HepG2 (cell line): ENCODE data around the gene PCSK6. TPM values are rescaled to one million over a fixed set of nuclear protein-coding genes. Genes with fewer than 3 reads are reported as not detected.

ENCODE experiments used
- ATF5 ChIP-seq: sonication (generic); formaldehyde crosslinking; IDR thresholded peaks from 2 replicates; pipeline ENCODE4 v1.4.0; 2020; ENCODE audit warnings: mild to moderate bottlenecking, low read depth, missing genetic modification reagents
- ATRX ChIP-seq: sonication (generic); formaldehyde crosslinking; IDR thresholded peaks from 2 replicates; pipeline ENCODE4 v1.4.0; 2020; ENCODE audit warnings: missing genetic modification reagents, borderline replicate concordance
- CAMTA2 ChIP-seq: sonication (generic); formaldehyde crosslinking; IDR thresholded peaks from 2 replicates; pipeline ENCODE4 v1.4.0; 2020; ENCODE audit warnings: mild to moderate bottlenecking, missing genetic modification reagents, borderline replicate concordance
- CBX2 ChIP-seq, 2 experiments: fragments of 200-600 bp in 1 of 2; sonication (generic); formaldehyde crosslinking in 1 of 2; IDR thresholded peaks; 2 replicates each; pipeline versions ENCODE4 v1.7.0 to v1.8.1; 2018 to 2022; ENCODE audit warnings: low read depth in 2 of 2, low read length in 1 of 2, mild to moderate bottlenecking in 1 of 2, missing genetic modification reagents in 1 of 2
- CEBPB ChIP-seq: IDR thresholded peaks from 2 replicates; pipeline ENCODE4 v1.6.1; 2011; ENCODE audit warnings: low read depth, low read length, improper control_type of control experiment, borderline replicate concordance
- E2F1 ChIP-seq: sonication (generic); formaldehyde crosslinking; IDR thresholded peaks from 2 replicates; pipeline ENCODE4 v1.5.0; 2020; ENCODE audit warnings: missing genetic modification reagents
- FOXM1 ChIP-seq: sonication (generic); formaldehyde crosslinking; IDR thresholded peaks from 2 replicates; pipeline ENCODE4 v1.5.0; 2020; ENCODE audit warnings: missing genetic modification reagents
- HNRNPLL ChIP-seq: fragments of 200-400 bp; formaldehyde crosslinking; IDR thresholded peaks from 2 replicates; pipeline ENCODE4 v1.6.1; 2017; ENCODE audit warnings: mild to moderate bottlenecking, low read depth, low read length; ENCODE audit not compliant: poor library complexity, severe bottlenecking
- KAT2B ChIP-seq: fragments of 150-350 bp; IDR thresholded peaks from 2 replicates; pipeline ENCODE4 v1.6.1; 2014; ENCODE audit warnings: low read depth, low read length, borderline replicate concordance
- MED8 ChIP-seq: sonication (generic); formaldehyde crosslinking; IDR thresholded peaks from 2 replicates; pipeline ENCODE4 v1.8.1; 2023; ENCODE audit warnings: mild to moderate bottlenecking, missing genetic modification reagents; ENCODE audit not compliant: insufficient replicate concordance
- NR2F2 ChIP-seq: IDR thresholded peaks from 2 replicates; pipeline ENCODE4 v1.6.1; 2012; ENCODE audit warnings: low read depth, inconsistent platforms, borderline replicate concordance
- PRDM10 ChIP-seq: sonication (generic); formaldehyde crosslinking; IDR thresholded peaks from 2 replicates; pipeline ENCODE4 v1.4.0; 2020; ENCODE audit warnings: low read depth, missing genetic modification reagents
- REPIN1 ChIP-seq: sonication (generic); formaldehyde crosslinking; IDR thresholded peaks from 2 replicates; pipeline ENCODE4 v1.8.0; 2022; ENCODE audit warnings: missing genetic modification reagents, low read depth, mild to moderate bottlenecking, borderline replicate concordance
- RXRB ChIP-seq: IDR thresholded peaks from 2 replicates; pipeline ENCODE4 v1.6.1; 2016; ENCODE audit warnings: borderline replicate concordance, missing genetic modification reagents, missing compliant biosample characterization
- SNAI1 ChIP-seq: sonication (generic); formaldehyde crosslinking; IDR thresholded peaks from 2 replicates; pipeline ENCODE4 v1.5.0; 2020; ENCODE audit warnings: mild to moderate bottlenecking, missing genetic modification reagents, borderline replicate concordance
- SRSF4 ChIP-seq: fragments of 200-400 bp; formaldehyde crosslinking; IDR thresholded peaks from one replicate; pipeline ENCODE4 v1.6.1; 2018; ENCODE audit warnings: mild to moderate bottlenecking, low read depth, low read length, moderate library complexity; ENCODE audit not compliant: poor library complexity, severe bottlenecking
- TBP ChIP-seq: sonication (generic); formaldehyde crosslinking; IDR thresholded peaks from 2 replicates; pipeline ENCODE4 v1.5.0; 2020; ENCODE audit warnings: missing genetic modification reagents
- TCF7L2 ChIP-seq: IDR thresholded peaks from 2 replicates; pipeline ENCODE4 v1.6.1; 2011; ENCODE audit warnings: mild to moderate bottlenecking, low read depth, low read length, moderate library complexity
- ZBTB26 ChIP-seq: IDR thresholded peaks from 2 replicates; pipeline ENCODE4 v1.6.1; 2016; ENCODE audit warnings: missing compliant biosample characterization, missing genetic modification reagents, borderline replicate concordance
- ZFYVE20 ChIP-seq: sonication (generic); formaldehyde crosslinking; IDR thresholded peaks from 2 replicates; pipeline ENCODE4 v1.8.0; 2023; ENCODE audit warnings: low read depth, mild to moderate bottlenecking, moderate library complexity, missing genetic modification reagents, borderline replicate concordance
- ZNF441 ChIP-seq: sonication (generic); formaldehyde crosslinking; IDR thresholded peaks from 2 replicates; pipeline ENCODE4 v1.7.0; 2021; ENCODE audit warnings: missing genetic modification reagents, borderline replicate concordance
- ZNF589 ChIP-seq: sonication (generic); formaldehyde crosslinking; conservative IDR thresholded peaks from 2 replicates; pipeline ENCODE4 v1.8.0; 2022; ENCODE audit warnings: mild to moderate bottlenecking, moderate library complexity, missing genetic modification reagents
- polyA plus RNA-seq, 8 experiments: library from polyadenylated mRNA; depleted of rRNA in 3 of 8; stranded (reverse) in 7 of 8; unstranded in 1 of 8; fragments of >200 nt; fragmentation: Illumina TruSeq in 4 of 8; extraction: Trizol in 4 of 8; gene quantifications; 2 replicates each; pipeline versions ENCODE4 v1.2.1 to v1.2.3, GENCODE V29; 2011 to 2016; ENCODE audit warnings: low read depth in 4 of 8, missing spikeins in 1 of 8, mixed read lengths in 1 of 8; ENCODE audit not compliant: insufficient read depth in 1 of 8
- total RNA-seq, 5 experiments: library from RNA; depleted of rRNA; stranded (reverse); fragments of >200 nt; fragmentation: Illumina TruSeq; extraction: Trizol; gene quantifications; 2 replicates each; pipeline ENCODE4 v1.2.3, GENCODE V29; 2016; ENCODE audit warnings: low read depth in 1 of 5

PCSK6 gene
- total and polyA plus RNA-seq, 2 of the 13 experiments (the other 11 are each of a cell fraction or from before 2014, with no cell fraction given) = 56.5 to 155 TPM

GRCh38 chr15:101438482-101439284, 50.8 kb downstream of the PCSK6 start (continued):
- TF ChIP-seq SRSF4 (no peak), CEBPB (peak; percentile 48; the same call in 1 of the 2 replicates), NR2F2 (peak; percentile 94), CBX2 (IDR thresholded peaks at IDR 0.05; ENCODE audit: low read depth, low read length) (no peak), CBX2 (CRISPR knock-in tag; IDR thresholded peaks at IDR 0.05; ENCODE audit: low read depth) (no peak), TCF7L2 (no peak), FOXM1 (CRISPR knock-in tag) (no peak), KAT2B (no peak), RXRB (peak; percentile 97), ZNF441 (CRISPR knock-in tag) (no peak), ZNF589 (CRISPR knock-in tag) (0 out of 2 replicates have a peak, but pooled peaks have one; percentile 43), HNRNPLL (no peak), SNAI1 (no peak), TBP (CRISPR knock-in tag) (no peak), MED8 (CRISPR knock-in tag) (no peak), ZBTB26 (CRISPR knock-in tag) (peak; percentile 97), CAMTA2 (CRISPR knock-in tag) (no peak), ZFYVE20 (CRISPR knock-in tag) (no peak), ATRX (no peak), E2F1 (no peak), REPIN1 (CRISPR knock-in tag) (0 out of 2 replicates have a peak, but pooled peaks have one; percentile 18), ATF5 (CRISPR knock-in tag) (no peak), PRDM10 (CRISPR knock-in tag) (peak; percentile 2; the same call in 1 of the 2 replicates)
